T-helper 1 cell (primary cell): ENCODE measurements around the gene LIM2.
A peak's percentile ranks its signal among the peaks of the same experiment; 100 is the strongest.

ENCODE experiments used
- DNase-seq, 5 donors: peaks; one replicate each; pipeline ENCODE4 v3.0.0-alpha.2; 2012 to 2020

The LIM2 gene

GRCh38 chr19:51338563-51339312 lies 49.0 kb downstream of the LIM2 start:
- peak; percentile 67 to 83 (median 80) for DNase-seq

GRCh38 chr19:51337861-51338562 lies 49.8 kb downstream of the LIM2 start:
- no peak for DNase-seq

DNA sequence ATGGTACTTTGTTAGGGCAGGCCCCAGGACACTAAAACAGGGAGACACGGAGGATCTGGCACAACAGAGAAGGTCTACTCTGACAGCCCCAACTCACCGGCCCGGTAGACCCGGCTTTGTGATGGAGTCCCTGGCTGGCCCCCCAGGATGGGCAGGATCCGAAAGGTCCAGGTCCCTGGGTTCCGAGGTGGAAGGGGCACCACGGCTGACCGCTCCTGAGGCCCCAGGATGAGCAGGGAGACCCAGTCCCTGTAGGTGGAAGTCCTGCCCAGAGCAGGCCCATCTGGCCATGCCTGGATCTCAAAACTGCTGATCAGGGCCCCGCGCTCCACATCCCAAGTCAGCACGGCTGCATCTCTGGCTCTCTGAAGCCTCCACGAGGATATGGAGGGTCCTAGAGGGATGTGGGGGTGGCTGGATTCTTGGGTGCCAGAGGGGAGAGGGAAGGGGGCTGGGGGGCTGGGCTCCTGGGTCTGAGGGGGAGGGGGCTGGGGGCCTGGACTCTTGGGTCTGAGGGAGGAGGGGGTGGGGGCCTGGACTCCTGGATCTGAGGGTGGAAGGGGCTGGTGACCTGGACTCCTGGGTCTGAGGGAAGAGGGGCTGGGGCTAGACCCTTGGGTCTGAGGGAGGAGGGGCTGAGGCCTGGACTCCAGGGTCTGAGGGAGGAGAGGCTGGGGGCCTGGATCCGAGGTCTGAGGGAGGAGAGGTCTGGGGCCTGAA lies 50.5 kb downstream of the LIM2 start:
- DNase-seq, result no peak

DNA sequence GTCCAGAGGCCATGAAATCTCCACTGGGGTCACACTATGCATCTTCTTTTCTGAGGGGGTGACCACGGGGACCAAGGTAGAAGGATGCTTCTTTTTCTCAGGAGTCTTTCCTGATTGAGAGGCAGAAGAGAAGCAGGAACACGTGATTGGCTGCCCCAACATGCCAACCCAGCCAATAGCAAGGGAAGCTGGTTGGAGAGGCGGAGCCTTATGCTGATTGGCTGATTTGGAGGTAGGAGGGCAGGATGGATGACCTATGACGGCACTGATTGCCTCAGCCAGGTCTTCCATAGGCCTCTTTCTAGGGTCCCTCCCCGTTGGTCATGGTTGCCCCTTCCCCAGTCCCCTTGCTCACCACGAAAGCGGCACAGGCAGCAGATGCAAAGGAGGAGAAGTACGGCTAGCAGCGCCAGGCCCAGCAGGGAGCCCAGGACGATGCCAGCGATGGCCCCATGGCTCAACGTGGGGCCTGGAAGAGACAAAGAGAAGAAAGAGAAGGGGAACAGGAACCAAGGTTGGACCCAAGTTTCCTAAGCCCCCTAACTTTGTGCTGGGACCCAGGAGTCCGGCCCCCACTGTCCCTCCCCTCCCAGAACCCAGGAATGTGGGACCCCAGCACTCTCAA lies 53.8 kb downstream of the LIM2 start:
- no peak for DNase-seq

DNA sequence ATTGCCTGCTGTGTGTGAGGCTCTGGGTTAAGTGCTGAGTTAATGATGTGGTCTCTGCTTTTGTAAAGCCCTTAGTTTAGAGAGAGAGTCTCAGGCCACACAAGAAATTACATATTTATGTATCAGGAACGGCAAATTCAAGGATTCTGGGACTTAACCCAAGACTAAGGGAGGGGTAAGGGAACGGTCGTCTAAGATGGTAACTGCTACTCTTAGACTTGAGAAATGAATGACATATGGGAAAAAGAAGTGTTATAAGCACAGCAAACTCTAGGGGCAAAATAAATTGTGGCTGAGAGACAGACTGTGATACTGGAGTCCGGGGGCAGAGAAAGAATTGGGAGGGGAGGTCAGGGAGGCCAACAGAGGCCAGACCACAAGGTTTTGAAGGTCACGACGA lies 56.1 kb downstream of the LIM2 start:
- DNase-seq, result no peak

DNA sequence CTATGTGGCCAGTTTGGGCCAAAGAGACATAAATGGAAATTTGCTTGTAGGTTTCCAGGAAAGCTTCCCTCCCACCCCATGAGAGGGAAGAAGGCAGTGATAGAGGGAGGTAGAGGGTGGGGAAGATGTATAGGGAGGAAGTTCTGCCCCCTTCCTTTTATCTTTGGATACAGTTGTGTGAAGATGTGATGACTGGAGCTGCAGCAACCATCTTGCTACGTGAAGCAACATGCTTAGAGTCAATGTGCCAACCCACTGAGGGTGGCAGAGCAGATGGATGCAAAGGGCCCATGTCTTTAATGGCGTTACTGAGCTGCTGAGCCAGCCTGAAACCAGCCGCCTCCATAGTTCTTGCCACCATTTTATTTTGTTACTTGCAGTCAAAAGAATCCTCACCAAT lies 56.6 kb downstream of the LIM2 start:
- no peak for DNase-seq

DNA sequence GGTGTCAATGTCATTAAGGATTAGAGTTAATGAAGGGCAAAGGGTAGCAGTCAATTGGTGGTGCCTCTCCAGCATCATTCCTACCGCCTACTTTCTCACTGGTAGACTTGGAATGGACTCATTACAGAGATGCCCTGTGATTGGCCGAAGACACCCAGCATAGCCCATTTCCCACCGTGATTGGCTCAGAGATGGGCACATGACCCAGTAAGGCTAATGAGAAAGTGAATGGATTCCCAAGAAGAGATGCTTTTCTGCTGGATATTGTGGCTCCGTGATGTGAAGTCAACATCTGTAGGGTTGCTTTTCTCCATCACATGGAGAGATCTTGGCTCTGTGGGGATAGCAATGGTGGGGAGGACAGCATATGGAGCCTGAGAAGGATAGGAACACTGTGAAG lies 57.4 kb downstream of the LIM2 start:
- DNase-seq, result no peak
